ENCODE measurements around the gene C2CD4A. TPM values are rescaled to one million over a fixed set of nuclear protein-coding genes. Genes with fewer than 3 reads are reported as not detected.
A peak's percentile ranks its signal among the peaks of the same experiment; 100 is the strongest.

C2CD4A gene
- total RNA-seq, 2 donors from 2014 or later, result 0.46 to 1.8 TPM

GRCh38 chr15:62068071-62068809 is 1.5 kb downstream of the C2CD4A start:
- peak; percentile 33 to 58 for DNase-seq
- H3K27ac Mint-ChIP-seq, result peak overlapping the region; percentile 69
- H3K27me3 Mint-ChIP-seq (ENCODE audit: low read depth), result peaks cover 26% of the 10 kb centered on the region
- peak overlapping the region; percentile 74 to 89 for H3K4me3 Mint-ChIP-seq
- peaks cover 0 to 3% of the 10 kb centered on the region in 2 donors for H3K36me3 Mint-ChIP-seq (ENCODE audit: insufficient read depth in 2 of 2)
- peaks cover 29% of the 10 kb centered on the region for H3K4me1 Mint-ChIP-seq (ENCODE audit: low read depth)
- peak; percentile 64 to 65 for ATAC-seq (replicated peaks in 1 of 2)
- H3K9me3 Mint-ChIP-seq, result no peaks in the 10 kb centered on the region

- Mint-ChIP-seq H3K27ac (peak overlapping the region; percentile 69), H3K27me3 (ENCODE audit: low read depth) (peaks cover 29% of the 10 kb centered on the region), H3K4me3 (peak overlapping the region; percentile 74 to 89), H3K4me1 (ENCODE audit: low read depth) (peaks cover 26% of the 10 kb centered on the region), H3K9me3 (no peaks in the 10 kb centered on the region), H3K36me3 (ENCODE audit: insufficient read depth in 2 of 2) (peaks cover 0 to 3% of the 10 kb centered on the region in 2 donors)
- no peak for DNase-seq
- peak; percentile 5 to 27 for ATAC-seq (replicated peaks in 1 of 2)
Observed at GRCh38 chr15:62068810-62069167, 2.0 kb downstream of the C2CD4A start.

- Mint-ChIP-seq H3K4me1 (ENCODE audit: low read depth) (peaks cover 24% of the 10 kb centered on the region), H3K27me3 (ENCODE audit: low read depth) (peaks cover 35% of the 10 kb centered on the region), H3K36me3 (ENCODE audit: insufficient read depth in 2 of 2) (peaks cover 0 to 3% of the 10 kb centered on the region in 2 donors), H3K9me3 (no peaks in the 10 kb centered on the region), H3K4me3 (no peak overlapping the region), H3K27ac (no peak overlapping the region)
- ATAC-seq (replicated peaks in 1 of 2) (no peak), DNase-seq (no peak)
Observed at GRCh38 chr15:62069551-62069950, 2.8 kb downstream of the C2CD4A start.

GRCh38 chr15:62071711-62072308 is 5.0 kb downstream of the C2CD4A start:
- H3K4me3 Mint-ChIP-seq, result no peak overlapping the region
- peaks cover 18% of the 10 kb centered on the region for H3K27me3 Mint-ChIP-seq (ENCODE audit: low read depth)
- DNase-seq (no peak), ATAC-seq (replicated peaks in 1 of 2) (no peak)
- no peaks in the 10 kb centered on the region for H3K9me3 Mint-ChIP-seq
- peaks cover 16% of the 10 kb centered on the region for H3K4me1 Mint-ChIP-seq (ENCODE audit: low read depth)
- H3K36me3 Mint-ChIP-seq (ENCODE audit: insufficient read depth in 2 of 2), result peaks cover 0 to 3% of the 10 kb centered on the region in 2 donors
- no peak overlapping the region for H3K27ac Mint-ChIP-seq

GRCh38 chr15:62075595-62076277 is 9.0 kb downstream of the C2CD4A start:
- Mint-ChIP-seq H3K4me1 (ENCODE audit: low read depth) (no peaks in the 10 kb centered on the region), H3K36me3 (ENCODE audit: insufficient read depth in 2 of 2) (no peaks in the 10 kb centered on the region), H3K9me3 (no peaks in the 10 kb centered on the region), H3K27me3 (ENCODE audit: low read depth) (peaks cover 9% of the 10 kb centered on the region), H3K27ac (no peak overlapping the region), H3K4me3 (no peak overlapping the region)
- DNase-seq (no peak), ATAC-seq (replicated peaks in 1 of 2) (no peak)

GRCh38 chr15:62079594-62079993 is 12.8 kb downstream of the C2CD4A start:
- H3K9me3 Mint-ChIP-seq, result peaks cover 4% of the 10 kb centered on the region in 2 donors
- H3K27me3 Mint-ChIP-seq (ENCODE audit: low read depth), result no peaks in the 10 kb centered on the region
- DNase-seq, result no peak
- no peaks in the 10 kb centered on the region for H3K4me1 Mint-ChIP-seq (ENCODE audit: low read depth)
- no peak for ATAC-seq (replicated peaks in 1 of 2)
- no peaks in the 10 kb centered on the region for H3K36me3 Mint-ChIP-seq (ENCODE audit: insufficient read depth in 2 of 2)
- H3K27ac Mint-ChIP-seq, result no peak overlapping the region
- H3K4me3 Mint-ChIP-seq, result no peak overlapping the region

- ATAC-seq (replicated peaks in 1 of 2) (no peak), DNase-seq (no peak)
- no peaks in the 10 kb centered on the region for H3K36me3 Mint-ChIP-seq (ENCODE audit: insufficient read depth in 2 of 2)
- H3K4me3 Mint-ChIP-seq, result no peak overlapping the region
- peaks cover 5% of the 10 kb centered on the region in 2 donors for H3K9me3 Mint-ChIP-seq
- H3K27me3 Mint-ChIP-seq (ENCODE audit: low read depth), result peaks cover under 1% of the 10 kb centered on the region
- no peak overlapping the region for H3K27ac Mint-ChIP-seq
- H3K4me1 Mint-ChIP-seq (ENCODE audit: low read depth), result no peaks in the 10 kb centered on the region
Observed at GRCh38 chr15:62083194-62084154, 16.7 kb downstream of the C2CD4A start.

- peaks cover 5% of the 10 kb centered on the region in 2 donors for H3K9me3 Mint-ChIP-seq
- no peak for ATAC-seq (replicated peaks in 1 of 2)
Observed at GRCh38 chr15:62085740-62086139, 19.0 kb downstream of the C2CD4A start.

GRCh38 chr15:62087671-62088352 is 21.0 kb downstream of the C2CD4A start:
- ATAC-seq (replicated peaks in 1 of 2) (peak in 1 of 2 donors; percentile 32), DNase-seq (no peak)
- no peak overlapping the region for H3K27ac Mint-ChIP-seq
- peaks cover 5% of the 10 kb centered on the region in 2 donors for H3K9me3 Mint-ChIP-seq
- H3K4me3 Mint-ChIP-seq, result no peak overlapping the region
- H3K36me3 Mint-ChIP-seq (ENCODE audit: insufficient read depth in 2 of 2), result no peaks in the 10 kb centered on the region
- peaks cover 5% of the 10 kb centered on the region for H3K27me3 Mint-ChIP-seq (ENCODE audit: low read depth)
- H3K4me1 Mint-ChIP-seq (ENCODE audit: low read depth), result no peaks in the 10 kb centered on the region

More at GRCh38 chr15:62085740-62086139, 19.0 kb downstream of the C2CD4A start:
- DNase-seq, result no peak
- H3K4me3 Mint-ChIP-seq, result no peak overlapping the region
- H3K27ac Mint-ChIP-seq, result peak overlapping the region; percentile 16
- H3K4me1 Mint-ChIP-seq (ENCODE audit: low read depth), result no peaks in the 10 kb centered on the region
- peaks cover 5% of the 10 kb centered on the region for H3K27me3 Mint-ChIP-seq (ENCODE audit: low read depth)
- no peaks in the 10 kb centered on the region for H3K36me3 Mint-ChIP-seq (ENCODE audit: insufficient read depth in 2 of 2)

GRCh38 chr15:62088353-62088693 is 21.5 kb downstream of the C2CD4A start:
- no peaks in the 10 kb centered on the region for H3K36me3 Mint-ChIP-seq (ENCODE audit: insufficient read depth in 2 of 2)
- no peak for DNase-seq
- H3K27ac Mint-ChIP-seq, result no peak overlapping the region
- H3K27me3 Mint-ChIP-seq (ENCODE audit: low read depth), result peaks cover 5% of the 10 kb centered on the region
- ATAC-seq (replicated peaks in 1 of 2), result no peak
- no peak overlapping the region for H3K4me3 Mint-ChIP-seq
- peaks cover 5% of the 10 kb centered on the region in 2 donors for H3K9me3 Mint-ChIP-seq
- H3K4me1 Mint-ChIP-seq (ENCODE audit: low read depth), result no peaks in the 10 kb centered on the region

- ATAC-seq (replicated peaks in 1 of 2), result no peak
- Mint-ChIP-seq H3K27ac (no peak overlapping the region), H3K27me3 (ENCODE audit: low read depth) (peaks cover 5% of the 10 kb centered on the region)
Observed at GRCh38 chr15:62089616-62090015, 22.8 kb downstream of the C2CD4A start.

GRCh38 chr15:62090988-62091387 is 24.2 kb downstream of the C2CD4A start:
- ATAC-seq (replicated peaks in 1 of 2) (no peak), DNase-seq (no peak)
- Mint-ChIP-seq H3K4me1 (ENCODE audit: low read depth) (no peaks in the 10 kb centered on the region), H3K36me3 (ENCODE audit: insufficient read depth in 2 of 2) (no peaks in the 10 kb centered on the region), H3K27me3 (ENCODE audit: low read depth) (peaks cover 5% of the 10 kb centered on the region), H3K9me3 (no peaks in the 10 kb centered on the region), H3K4me3 (no peak overlapping the region), H3K27ac (no peak overlapping the region)

More at GRCh38 chr15:62089616-62090015, 22.8 kb downstream of the C2CD4A start:
- H3K4me1 Mint-ChIP-seq (ENCODE audit: low read depth), result no peaks in the 10 kb centered on the region
- peaks cover 1% of the 10 kb centered on the region in 2 donors for H3K9me3 Mint-ChIP-seq
- DNase-seq, result no peak
- H3K4me3 Mint-ChIP-seq, result no peak overlapping the region
- H3K36me3 Mint-ChIP-seq (ENCODE audit: insufficient read depth in 2 of 2), result no peaks in the 10 kb centered on the region
